Cortex of kidney (tissue), 1 donor: Measurements from ENCODE around the gene POLE3.
"Not testable (repeated sequence)": the region's sequence is repeated elsewhere in the genome, so short reads cannot be mapped to it uniquely, and the experiment has no call there.

Experiments used
- DNase-seq: peaks from one replicate; lab custom pipeline; 2025; lab: John Stamatoyannopoulos, UW

POLE3 gene

GRCh38 chr9:113376634-113377567, 33.6 kb downstream of the POLE3 start, which contains the start of gene HDHD3:
HDHD3 (minus strand) TSS chr9:113376986; CDS start chr9:113374354, 2,632 bp downstream.
- peak; percentile 57 for DNase-seq

DNA sequence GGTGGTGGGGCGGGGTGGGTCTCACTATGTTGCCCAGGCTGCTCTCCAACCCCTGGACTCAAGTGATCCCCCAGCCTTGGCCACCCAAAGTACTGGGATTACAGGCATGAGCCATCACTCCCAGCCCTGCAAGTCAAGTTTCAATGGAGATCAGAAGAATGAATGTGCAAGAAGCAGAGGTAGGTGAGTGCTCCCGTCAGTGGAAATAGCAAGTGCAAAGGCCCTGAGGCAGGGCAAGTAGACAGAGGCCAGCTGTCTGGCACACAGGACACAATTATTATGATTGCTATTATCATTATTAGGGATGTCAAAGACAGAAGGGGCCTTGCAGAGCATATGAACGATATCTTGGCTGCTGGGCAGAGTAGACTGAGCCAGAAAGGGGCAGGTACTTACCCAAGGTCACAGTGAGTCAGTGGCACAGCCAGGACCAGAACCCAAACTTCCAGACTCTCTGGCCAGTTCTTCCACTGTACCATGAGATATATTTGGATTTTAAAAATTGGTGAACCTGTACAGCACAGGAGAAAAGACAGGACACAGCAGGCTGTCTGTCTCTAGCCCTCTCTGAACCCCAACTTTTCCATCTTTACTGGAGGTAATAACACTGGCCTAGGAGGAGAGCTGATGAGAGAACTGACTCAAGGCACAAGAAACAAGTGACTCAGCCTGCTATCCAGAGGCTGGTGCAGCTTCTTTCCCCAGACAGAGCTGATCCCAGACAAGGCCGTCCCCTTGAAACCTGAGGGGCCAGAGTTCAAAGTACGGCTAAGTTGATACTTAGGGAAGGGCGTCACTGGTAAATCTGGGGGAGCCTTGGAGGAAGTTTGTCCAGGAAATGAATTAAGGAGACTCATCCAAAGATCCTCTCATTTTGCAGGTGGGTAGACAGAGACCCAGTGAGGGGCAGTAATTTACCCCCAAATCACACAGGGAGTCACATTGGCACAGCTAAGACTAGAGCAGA, 35.1 kb downstream of the POLE3 start:
- no peak for DNase-seq

DNA sequence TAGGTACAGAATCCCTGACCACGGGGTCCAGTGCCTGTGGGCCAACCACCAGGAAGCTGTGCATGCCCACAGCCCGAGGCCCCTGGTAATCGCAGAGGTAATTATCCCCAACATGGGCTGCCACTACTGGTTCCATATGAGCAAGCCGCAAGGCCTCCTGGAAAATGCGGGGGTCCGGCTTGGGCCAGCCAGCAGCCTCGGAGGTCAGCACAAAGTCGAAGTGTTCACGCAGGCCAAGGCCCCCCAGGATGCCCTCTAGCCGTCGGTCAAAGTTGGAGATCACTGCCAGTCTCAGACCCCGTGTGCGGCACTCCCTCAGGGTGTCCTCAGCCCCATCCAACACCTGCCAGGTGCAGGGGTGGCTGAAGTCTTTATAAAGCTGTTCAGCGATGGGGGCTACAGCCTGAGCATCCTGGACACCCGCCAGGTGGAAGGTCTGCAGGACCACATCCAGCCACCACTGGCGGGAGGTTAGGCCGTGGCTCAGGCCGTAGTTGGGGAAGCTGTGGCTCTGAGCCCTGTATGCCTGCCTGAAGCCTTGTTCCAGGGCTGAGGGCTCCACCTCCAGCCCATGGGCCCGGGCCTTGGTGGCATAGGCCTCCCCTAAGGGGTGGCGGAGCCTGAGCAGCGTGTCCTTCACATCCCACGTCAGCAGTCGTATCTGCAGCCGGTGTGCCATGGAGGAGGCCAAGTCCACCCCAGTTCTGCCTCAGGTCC, 36.6 kb downstream of the POLE3 start:
- no peak for DNase-seq

DNA sequence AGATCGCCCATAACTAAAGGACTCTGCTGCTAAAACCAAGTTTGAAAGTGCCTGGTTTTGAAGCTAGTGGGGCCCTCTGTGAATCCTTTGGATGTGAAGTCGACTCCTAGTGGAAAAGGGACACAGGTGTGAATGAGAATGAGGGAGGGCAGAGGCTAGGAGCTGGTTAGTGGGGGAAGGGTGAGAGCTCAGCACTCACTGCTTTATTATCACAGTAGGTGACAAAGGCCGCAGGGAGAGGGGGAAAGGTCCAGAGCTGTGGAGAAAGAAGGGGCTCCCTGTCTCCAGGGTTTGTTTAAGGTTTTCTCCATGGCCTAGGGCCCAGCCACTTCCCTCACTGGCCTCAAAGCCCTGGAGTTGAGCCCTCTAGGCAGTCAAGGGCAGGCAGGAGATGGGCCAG, 37.2 kb downstream of the POLE3 start:
- no peak for DNase-seq

DNA sequence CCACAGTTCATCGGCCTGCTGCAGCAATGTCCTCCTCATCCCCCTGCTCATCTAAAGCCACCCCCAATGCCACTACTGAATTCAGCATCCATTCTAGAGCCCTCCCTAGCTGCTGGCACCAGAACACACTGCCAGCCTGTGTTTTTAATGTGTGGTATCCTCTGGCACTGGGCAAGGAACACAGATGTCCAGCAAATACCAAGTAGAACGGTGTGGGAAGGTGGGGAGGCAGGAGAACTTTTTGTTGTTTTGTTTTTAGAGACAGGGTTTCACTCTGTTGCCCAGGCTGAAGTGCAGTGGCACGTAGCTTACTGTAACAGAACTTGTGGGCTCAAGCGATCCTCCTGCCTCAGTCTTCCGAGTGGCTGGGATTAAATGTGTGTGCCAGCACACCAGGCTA, 38.4 kb downstream of the POLE3 start:
- DNase-seq: no peak

GRCh38 chr9:113370806-113371325, 39.6 kb downstream of the POLE3 start:
- DNase-seq: no peak

- no peak for DNase-seq
Observed at GRCh38 chr9:113369855-113370140, 40.7 kb downstream of the POLE3 start.

DNA sequence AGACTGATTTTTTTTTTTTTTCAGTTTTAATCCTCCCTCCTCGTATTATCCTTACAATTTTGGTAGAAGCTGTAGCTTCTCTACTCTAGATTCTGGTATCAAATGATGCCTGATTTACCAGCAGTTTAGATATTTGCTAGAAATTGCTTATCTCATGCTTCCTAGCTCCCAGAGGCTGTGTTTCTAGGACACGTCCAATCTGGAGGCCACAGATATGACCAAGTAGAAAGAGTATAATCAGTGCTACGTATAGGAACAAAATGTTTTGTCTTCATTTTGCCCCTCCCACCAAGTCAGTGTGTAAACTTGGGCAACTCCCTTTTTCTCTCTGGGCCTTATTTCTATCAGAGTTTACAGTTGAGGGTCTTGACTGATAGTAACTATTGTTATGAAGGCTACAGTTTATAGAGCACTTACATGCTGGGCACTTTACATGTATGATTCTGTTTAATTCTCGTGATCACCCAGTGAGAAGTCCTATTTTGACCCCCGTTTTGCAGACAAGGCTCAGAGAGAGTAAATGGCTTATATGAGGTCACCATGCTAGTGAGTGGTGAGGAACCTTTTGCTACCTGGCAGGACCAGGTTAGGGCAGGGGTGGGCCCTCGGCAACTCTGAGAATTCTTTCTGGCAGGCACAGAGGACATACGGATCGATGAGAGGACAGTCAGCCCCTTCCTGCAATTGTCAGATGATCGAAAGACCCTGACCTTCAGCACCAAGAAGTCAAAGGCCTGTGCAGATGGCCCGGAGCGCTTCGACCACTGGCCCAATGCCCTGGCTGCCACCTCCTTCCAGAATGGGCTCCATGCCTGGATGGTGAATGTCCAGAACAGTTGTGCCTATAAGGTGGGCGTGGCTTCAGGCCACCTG, 41.3 kb downstream of the POLE3 start:
- no peak for DNase-seq

DNA sequence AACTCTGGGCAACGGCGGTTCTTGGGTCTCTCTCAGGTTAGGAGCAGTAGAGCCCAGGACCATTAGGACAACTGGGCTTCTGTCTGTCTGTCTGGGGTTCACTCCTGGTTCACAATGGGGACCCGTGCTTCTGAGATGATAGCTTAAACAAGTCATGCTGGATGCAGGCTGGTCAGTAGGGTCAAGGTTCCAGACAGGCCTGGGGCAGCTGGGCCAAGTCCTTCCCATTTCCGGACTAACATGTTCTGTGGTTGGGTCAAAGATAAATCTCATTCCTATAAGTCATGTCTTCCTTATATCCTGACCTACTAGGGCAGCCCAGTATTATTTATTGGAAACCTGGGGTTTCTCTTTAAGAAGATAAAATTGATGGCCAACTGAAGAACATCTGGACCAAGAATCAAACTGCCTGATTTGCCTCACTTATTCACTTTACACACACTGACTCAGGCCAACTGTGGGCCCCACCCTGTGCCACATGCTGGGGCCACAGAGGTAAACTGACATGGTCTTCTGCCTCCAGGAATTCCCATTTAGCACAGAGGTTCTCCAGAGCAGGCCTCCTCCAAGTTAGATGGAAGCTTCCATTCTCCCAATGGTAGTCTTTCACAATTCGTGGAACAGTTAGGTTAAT, 42.0 kb downstream of the POLE3 start:
- DNase-seq: no peak

- DNase-seq: not testable (repeated sequence)
Observed at GRCh38 chr9:113365652-113366051, 44.8 kb downstream of the POLE3 start.

DNA sequence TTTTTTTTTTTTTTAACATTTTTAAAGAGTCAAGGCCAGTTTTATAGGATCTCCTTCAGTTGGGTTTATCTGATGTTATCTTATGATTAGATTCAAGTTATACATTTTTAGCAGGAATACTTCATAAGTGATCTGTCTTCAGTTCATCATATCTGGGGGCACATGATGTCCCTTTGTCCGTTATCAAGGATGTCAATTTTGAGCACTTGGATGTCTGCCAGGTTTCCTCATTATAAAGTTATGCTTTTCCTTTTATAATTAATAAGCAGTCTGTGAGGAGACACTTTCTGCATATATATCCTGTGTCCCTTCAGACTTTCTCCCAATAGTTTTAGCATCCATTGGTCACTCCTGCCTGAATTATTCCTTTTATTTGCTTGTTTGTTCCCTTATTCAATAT, 45.5 kb downstream of the POLE3 start:
- DNase-seq: no peak

GRCh38 chr9:113363336-113363735, 47.1 kb downstream of the POLE3 start:
- DNase-seq: no peak

GRCh38 chr9:113361304-113362018, 49.0 kb downstream of the POLE3 start:
- DNase-seq: no peak

DNA sequence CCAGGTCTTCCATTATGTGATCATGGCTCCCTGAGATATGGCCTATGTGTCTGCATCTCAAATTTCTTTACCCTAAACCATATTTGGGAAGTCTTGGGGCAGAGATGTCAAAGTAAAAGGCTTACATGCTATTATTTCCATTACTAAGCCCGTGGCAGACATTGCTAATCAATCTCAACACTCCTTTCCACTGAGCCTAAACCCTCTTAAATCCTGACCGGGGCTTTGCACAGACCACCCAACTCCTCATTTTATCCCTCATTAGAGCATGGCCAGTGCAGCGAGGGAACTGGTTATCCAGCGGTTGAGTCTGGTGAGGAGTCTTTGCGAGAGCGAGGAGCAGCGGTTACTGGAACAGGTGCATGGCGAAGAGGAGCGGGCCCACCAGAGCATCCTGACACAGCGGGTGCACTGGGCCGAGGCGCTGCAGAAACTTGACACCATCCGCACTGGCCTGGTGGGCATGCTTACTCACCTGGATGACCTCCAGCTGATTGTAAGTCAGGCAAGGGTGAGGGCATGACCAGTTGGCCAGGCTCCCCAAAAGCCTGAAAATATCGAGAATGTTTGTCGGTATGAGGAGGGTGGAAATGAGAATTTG, 50.1 kb downstream of the POLE3 start:
- no peak for DNase-seq

- no peak for DNase-seq
Observed at GRCh38 chr9:113359385-113359784, 51.1 kb downstream of the POLE3 start.
